ENCODE results near the gene YWHAQ.
"Not testable (repeated sequence)": the region's sequence is repeated elsewhere in the genome, so short reads cannot be mapped to it uniquely, and the experiment has no call there.

The YWHAQ gene

DNA sequence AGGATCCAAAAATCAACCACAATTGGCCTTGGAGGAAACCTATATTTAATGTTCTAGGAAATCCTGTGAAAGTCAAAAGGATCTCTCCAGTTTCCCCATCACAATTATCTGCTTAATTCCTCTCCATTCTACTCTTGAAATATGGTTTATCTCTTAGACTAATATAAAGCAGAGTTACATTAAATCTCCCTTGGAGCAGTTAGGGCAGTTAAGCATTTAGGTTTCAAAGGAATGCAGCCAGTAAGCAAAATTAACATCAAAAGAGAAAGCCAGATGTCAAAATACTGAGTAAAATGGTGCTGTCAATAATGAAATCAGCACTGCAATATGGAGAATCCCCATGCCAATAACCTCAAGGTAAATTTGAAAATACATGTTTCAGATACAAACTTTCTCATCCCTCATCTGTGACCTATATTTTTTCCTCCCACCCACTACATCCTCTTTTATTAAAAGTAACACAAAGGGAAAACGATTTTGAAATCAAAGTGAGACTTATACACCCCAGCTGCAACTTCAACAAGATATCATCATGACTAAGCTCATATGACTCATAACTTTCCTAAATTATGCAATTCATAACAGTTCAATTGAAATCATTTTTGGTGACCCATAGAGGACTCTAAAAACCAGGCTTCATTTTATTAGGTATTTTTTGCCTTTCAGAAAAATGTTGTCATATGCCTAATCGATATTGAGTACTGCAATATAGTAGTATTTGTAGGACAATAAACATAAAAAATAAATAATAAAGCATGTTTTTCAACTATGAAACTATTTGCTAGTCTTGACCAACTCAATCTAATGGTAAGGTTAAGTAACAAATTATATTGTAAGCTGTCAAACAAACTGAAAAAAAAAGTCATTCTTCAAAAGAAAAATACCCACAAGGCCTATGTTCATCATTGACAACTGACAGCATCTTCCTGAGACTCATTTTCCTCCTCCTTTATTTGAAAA lies 78.3 kb downstream of the YWHAQ start:
- DNase-seq (ENCODE audit: low read depth in 3 of 3), result no peak

DNA sequence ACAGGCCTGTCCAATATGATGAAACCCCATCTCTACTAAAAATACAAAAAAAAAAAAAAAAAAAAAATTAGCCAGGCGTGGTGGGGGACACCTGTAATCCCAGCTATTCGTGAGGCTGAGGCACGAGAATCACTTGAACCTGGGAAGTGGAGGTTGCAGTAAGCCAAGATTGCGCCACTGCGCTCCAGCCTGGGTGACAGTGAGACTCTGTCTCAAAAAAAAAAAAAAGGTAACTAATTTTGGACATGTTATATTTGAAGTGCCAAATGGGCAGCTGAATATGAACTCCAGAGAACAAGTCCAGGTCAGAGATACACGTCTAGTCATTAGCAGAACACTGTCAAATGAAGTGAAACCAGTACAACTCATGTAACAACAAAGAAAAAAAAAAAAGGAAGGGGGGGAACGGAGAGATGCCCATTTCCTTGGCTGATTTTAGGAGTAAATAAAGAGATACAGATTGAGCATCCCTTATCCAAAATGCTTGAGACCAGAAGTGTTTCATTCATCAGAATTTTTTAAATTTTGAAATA lies 79.9 kb downstream of the YWHAQ start:
- not testable (repeated sequence) for DNase-seq (ENCODE audit: low read depth in 3 of 3)

DNA sequence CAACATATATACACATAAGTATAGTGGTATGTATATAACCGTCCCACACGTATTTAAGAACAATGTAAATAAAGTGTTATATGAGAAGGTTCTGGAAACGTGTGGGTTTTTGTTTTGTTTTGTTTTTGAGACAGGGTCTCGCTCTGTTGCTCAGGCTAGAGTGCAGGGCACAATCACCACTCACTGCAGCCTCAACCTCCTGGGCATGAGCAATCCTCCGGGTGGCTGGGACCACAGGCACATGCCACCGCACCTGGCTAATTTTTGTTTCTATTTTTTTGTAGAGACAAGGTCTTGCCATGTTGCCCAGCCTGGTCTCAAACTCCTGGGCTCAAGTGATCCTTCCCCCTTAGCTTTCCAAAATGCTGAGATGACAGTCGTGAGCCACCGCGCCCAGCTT lies 81.4 kb downstream of the YWHAQ start:
- no peak for DNase-seq (ENCODE audit: low read depth in 3 of 3)

DNA sequence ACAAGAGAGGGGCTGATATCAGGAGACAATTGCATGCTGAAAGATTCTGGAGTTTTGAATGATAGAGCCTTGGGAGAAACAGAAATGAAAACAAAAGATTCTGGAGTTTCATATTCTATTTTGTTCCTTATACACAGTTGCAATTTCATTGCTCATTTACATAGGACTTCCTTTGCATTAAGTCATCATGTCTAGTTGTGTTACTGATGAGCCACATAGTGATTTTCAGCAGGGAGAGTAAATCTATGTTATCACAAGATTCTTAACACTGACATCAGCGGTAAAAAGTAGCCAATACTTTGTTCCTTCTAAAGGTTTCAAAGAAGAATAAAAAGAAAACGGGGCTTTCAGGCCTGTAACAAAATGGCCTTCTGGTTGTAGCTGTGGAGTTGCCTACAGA lies 82.3 kb downstream of the YWHAQ start:
- DNase-seq (ENCODE audit: low read depth in 3 of 3), result no peak

DNA sequence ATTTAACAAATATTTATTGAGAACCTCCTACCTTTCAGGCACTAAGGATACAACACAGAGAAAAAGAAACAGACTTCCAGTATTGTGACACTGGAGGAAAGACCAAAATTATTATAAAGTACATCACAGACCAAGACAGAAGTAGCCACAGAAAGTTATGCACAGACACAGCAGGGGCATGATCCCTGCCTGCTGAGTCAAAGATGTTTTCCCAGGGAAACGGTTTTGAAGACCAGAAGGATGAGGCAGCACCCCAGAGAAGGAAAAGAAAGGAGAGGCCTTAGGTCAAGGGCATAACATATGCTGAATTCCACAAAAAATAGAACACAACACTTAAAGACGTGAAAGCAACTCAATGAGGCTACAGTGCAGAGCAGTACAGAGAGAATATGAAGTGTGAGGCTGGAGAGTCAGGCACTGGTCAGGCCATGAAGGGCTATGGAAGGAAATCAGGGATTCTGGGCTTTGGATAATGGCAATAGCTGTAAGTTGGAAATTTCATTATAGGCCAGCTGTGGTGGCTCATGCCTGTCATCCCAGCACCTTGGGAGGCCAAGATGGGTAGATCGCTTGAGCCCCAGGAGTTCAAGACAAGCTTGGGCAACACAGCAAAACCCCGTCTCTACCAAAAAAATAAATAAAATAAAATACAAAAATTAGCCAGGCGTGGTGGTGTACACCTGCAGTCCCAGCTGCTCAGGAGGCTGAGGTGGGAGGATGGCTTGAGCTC lies 83.4 kb downstream of the YWHAQ start:
- DNase-seq (ENCODE audit: low read depth in 3 of 3), result no peak

DNA sequence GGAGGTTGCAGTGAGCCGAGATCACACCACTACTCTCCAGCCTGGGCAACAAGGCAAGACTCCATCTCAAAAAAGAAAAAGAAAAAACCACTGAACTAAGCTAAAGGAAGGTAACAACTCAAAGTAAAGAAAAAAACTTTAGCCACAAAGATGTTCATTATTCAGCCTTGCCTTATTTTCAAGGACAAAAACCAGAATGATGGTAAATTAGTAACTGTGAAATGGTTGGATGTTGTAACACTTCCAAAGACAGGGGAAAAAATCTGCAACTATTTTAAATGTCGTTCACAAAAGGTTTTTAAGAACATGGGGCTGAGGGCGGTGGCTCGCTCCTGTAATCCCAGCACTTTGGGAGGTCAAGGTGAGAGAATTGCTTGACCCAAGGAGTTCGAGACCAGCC lies 85.3 kb downstream of the YWHAQ start:
- no peak for DNase-seq (ENCODE audit: low read depth in 3 of 3)

DNA sequence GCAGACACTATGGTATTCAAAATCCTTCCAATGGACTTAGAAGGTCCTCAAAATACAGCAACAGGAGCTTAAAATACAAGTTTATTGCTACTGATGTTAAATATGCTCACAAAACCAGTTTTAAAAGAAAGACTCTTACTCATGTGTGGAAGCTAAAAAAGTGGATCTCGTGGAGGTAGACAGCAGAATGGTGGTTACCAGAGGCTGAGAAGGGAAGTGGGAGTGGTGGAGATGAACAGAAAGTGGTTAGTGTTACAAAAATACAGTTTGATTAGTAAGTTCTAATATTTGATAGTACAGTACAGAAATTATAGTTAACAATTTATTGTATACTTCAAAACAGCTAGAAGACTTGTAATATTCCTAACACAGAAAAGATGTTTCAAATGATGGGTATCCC lies 87.2 kb downstream of the YWHAQ start:
- DNase-seq (ENCODE audit: low read depth in 3 of 3), result no peak

DNA sequence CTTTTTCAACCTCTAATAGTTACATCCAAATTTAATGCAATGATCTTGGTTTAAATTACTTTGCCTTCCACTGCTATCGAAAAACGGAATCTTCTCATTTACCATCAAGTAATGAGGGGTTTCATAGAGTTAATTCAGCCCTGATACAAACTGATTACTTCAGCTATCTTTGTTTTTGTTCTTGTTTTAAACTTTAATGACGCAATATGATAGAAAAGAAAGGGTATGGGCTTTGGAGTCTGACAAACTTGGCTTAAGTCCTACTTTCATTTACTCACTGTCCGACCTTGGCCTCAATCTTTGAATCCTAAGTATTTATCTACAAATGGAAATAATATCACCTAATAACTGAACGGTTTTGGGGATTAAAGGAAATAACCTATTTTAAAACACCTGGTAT lies 91.3 kb downstream of the YWHAQ start:
- DNase-seq (ENCODE audit: low read depth in 3 of 3), result no peak

DNA sequence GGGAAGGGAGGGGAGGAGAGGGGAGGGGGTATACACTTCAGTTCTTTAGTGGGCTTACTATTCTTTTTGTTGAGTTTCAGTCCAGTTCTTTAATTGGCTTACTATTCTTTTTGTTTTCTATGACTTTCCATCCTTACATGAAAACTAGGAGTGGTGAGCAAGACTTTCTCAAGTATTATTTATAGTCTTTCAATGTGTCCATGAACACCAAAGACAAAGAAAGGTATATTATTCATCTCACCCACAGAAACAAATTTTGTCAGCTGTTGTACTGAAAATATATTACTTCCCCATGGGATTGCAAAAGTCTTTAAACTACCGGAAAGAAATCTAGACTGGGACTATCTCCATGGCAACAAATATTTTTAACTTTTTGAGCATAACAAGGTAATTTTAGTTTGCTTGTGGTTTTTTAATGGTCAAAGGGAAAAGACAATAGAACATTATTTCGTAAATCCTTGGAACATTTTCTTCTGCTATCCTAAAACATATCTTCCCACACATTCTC lies 92.7 kb downstream of the YWHAQ start:
- no peak for DNase-seq (ENCODE audit: low read depth in 3 of 3)

DNA sequence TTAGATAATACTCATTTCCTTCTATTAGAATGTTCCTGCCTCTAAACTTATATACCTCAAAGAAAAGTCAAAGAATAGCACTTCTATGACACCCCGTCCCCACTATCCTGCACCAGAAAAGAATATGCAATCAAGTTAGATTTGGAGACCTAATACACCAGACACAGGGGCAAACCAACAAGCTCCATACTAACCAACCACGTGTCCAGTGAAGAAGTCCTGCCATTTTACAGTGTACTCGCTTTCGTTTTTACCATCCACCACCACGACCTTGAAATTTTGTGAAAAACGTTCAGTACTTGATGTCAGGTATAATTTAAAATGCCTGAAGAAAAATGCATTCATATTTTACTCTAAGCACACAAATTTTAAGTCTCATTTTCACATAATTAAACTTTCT lies 94.3 kb downstream of the YWHAQ start:
- no peak for DNase-seq (ENCODE audit: low read depth in 3 of 3)

DNA sequence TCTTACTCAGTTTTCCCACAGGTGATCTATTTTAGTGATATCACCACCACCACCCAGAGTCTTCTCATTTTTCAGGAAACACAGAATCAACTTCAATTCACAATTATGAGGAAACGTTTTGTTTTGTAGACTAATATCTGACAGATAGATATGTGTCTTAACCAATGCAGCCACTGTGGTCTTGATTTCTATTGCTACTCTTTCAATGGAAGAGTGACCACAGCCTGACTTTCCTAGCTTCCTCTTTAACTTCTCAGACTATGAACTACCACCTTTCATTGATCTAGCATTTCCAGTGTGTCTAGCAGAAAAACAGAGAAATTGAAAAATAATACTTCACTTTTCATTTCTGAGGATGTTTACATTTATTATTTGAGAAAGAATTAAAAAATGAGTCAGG lies 95.6 kb downstream of the YWHAQ start:
- DNase-seq (ENCODE audit: low read depth in 3 of 3), result no peak
